ENCODE data around the gene CSH2.

Gene CSH2

GRCh38 chr17:63833741-63834373 lies 39.6 kb downstream of the CSH2 start:
- no peak for DNase-seq

- no peak for DNase-seq
These were observed 40.3 kb downstream of the CSH2 start for GRCh38 chr17:63833026-63833740.

- no peak for DNase-seq
These were observed 41.0 kb downstream of the CSH2 start for GRCh38 chr17:63832455-63832854.

GRCh38 chr17:63832014-63832413 lies 41.5 kb downstream of the CSH2 start:
- DNase-seq, result no peak

GRCh38 chr17:63831505-63831904 lies 42.0 kb downstream of the CSH2 start:
- no peak for DNase-seq

- DNase-seq, result no peak
These were observed 42.5 kb downstream of the CSH2 start for GRCh38 chr17:63830904-63831491.

- DNase-seq, result no peak
These were observed 43.2 kb downstream of the CSH2 start for GRCh38 chr17:63830278-63830677.

GRCh38 chr17:63828936-63829335 lies 44.5 kb downstream of the CSH2 start:
- DNase-seq, result no peak

- DNase-seq, result no peak
These were observed 45.7 kb downstream of the CSH2 start for GRCh38 chr17:63827801-63828221.

- DNase-seq, result peak; percentile 96
These were observed 46.3 kb downstream of the CSH2 start, which contains the start of the genes FTSJ3 and PSMC5 for GRCh38 chr17:63827002-63827800. FTSJ3 (minus strand) TSS chr17:63827663; CDS start chr17:63826902, 761 bp downstream. PSMC5 (plus strand) TSS chr17:63827431; CDS start chr17:63827491, 60 bp downstream.

- DNase-seq, result no peak
These were observed 46.9 kb downstream of the CSH2 start for GRCh38 chr17:63826468-63827001.

GRCh38 chr17:63824362-63824761 lies 49.1 kb downstream of the CSH2 start:
- no peak for DNase-seq

GRCh38 chr17:63823659-63824331 lies 49.7 kb downstream of the CSH2 start:
- no peak for DNase-seq

GRCh38 chr17:63822537-63822936 lies 50.9 kb downstream of the CSH2 start:
- no peak for DNase-seq

Measured in CD4-positive, alpha-beta T cell treated with Interleukin-17A for 4 hours (primary cell).